D721Med (cell line): ENCODE measurements around the gene RAB13.
A peak's percentile ranks its signal among the peaks of the same experiment; 100 is the strongest.
"Not testable (repeated sequence)": the region's sequence is repeated elsewhere in the genome, so short reads cannot be mapped to it uniquely, and the experiment has no call there.

Experiments
- DNase-seq: peaks from one replicate; pipeline ENCODE4 v3.0.0; 2011; ENCODE audit warnings: low spot score; ENCODE audit not compliant: insufficient read length
- FAIRE-seq: peaks from 2 replicates; lab custom pipeline; 2011; peaks lifted over from hg19 to GRCh38; lab: Jason Lieb, UNC
- TF ChIP-seq, protein P1 (sequence below): IDR thresholded peaks from 2 replicates; pipeline ENCODE4 v1.5.1; 2012; ENCODE audit warnings: mild to moderate bottlenecking, control low read depth; ENCODE audit not compliant: insufficient read depth; ENCODE audit errors: missing control alignments

The RAB13 gene

DNA sequence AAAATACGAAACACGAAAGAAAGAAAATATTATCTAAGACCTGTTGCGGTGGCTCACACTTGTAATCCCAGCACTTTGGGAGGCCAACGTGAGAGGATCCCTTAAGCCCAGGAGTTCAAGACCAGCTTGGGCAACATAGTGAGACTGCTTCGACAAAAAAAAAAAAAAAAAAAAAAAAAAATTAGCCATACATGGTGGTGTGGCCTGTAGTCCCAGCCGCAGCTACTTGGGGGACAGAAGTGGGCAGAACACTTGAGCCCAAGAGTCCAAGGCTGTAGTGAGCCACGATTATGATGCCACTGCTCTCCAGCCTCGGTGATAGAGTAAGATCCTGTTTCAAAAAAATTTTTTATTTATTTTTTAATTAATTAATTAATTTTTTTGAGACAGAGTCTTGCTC, 1.5 kb upstream of the RAB13 start:
- FAIRE-seq (no peak), DNase-seq (no peak)
- TF ChIP-seq, protein P1, sequence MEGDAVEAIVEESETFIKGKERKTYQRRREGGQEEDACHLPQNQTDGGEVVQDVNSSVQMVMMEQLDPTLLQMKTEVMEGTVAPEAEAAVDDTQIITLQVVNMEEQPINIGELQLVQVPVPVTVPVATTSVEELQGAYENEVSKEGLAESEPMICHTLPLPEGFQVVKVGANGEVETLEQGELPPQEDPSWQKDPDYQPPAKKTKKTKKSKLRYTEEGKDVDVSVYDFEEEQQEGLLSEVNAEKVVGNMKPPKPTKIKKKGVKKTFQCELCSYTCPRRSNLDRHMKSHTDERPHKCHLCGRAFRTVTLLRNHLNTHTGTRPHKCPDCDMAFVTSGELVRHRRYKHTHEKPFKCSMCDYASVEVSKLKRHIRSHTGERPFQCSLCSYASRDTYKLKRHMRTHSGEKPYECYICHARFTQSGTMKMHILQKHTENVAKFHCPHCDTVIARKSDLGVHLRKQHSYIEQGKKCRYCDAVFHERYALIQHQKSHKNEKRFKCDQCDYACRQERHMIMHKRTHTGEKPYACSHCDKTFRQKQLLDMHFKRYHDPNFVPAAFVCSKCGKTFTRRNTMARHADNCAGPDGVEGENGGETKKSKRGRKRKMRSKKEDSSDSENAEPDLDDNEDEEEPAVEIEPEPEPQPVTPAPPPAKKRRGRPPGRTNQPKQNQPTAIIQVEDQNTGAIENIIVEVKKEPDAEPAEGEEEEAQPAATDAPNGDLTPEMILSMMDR: no peak

DNA sequence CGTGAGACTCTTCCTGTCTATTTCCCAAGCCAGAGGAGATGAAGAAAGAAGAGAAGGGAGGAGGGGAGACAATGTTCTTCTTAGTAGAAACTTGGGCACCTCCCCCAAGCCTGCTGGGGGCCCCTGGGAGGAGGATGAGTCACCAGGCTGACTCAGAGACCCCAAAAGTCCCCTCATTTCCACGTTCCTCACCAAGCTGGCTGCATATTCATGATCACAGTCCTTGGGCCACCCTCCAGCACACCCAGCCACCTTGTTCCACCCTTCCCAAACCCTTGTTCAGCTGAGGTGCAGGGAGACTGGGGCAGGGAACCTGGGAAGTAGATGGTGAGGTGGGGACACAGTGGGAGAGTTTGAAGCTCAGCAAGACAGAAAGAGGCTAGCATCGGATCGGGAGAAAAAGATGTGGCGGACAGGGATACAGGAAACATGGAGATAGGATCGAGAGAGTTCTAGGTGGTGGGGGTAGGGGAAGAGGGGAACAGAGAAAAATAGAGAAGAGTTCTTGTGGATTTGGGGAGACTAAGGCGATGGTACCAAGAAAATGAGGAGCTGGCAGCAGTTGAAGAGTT, 712 bp downstream of the RAB13 start:
- DNase-seq: no peak
- TF ChIP-seq, protein P1: no peak
- FAIRE-seq: no peak

DNA sequence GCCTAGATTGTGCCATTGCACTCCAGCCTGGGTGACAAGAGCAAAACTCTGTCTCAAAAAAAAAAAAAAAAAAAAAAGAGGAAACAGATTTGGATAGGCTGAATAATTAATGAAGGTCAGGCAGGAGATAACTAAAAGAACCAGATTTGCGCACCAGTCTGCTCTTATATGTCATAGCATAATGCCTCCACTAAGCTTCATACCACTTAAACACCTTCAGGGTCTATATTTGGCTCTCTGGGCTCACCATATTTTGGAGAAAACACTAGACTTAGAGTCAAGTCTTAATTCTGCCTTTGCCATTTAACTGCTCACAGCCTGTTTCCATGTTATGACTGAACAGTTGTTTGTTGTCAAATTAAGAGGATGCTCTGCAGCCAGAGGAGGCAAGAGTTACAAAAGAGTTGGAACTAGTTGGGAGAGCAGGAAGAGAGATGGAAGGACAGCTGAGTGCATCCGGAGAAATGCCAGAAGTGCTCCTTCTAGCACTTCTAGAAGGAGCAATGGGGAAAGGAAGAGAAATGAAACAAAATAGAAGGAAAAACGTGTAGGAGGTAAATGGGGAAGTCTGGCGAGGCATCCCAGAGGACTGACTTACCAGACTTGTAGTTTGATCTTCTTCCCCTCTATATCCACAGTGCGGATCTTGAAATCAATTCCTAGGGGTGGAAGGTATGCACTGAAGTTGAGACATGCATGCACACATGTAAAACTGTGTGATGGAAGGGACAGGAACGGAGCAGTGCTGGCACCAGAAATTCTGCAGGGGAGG, 1.8 kb downstream of the RAB13 start:
- DNase-seq (no peak), FAIRE-seq (no peak)
- TF ChIP-seq, protein P1: no peak

DNA sequence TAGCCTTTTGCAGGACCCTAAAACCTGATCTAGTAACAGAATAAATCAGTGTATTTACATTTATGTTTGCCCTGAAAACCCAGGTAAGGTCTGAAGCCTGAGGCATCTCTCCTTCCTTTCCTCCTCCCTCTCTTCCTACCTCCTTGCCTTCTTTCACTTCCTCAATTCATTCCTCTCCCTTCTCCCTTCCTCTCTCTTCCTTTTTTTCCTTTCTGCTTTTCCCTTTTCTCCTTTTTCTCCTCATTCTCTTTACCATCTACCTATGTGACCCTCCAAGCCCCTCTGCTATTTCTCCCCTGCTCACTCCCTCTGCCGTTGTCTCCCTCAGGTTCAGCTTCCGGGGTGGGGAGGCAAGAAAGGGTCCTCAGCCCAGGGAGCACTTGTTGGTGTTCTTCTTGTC, 4.4 kb downstream of the RAB13 start:
- not testable (repeated sequence) for FAIRE-seq, DNase-seq

DNA sequence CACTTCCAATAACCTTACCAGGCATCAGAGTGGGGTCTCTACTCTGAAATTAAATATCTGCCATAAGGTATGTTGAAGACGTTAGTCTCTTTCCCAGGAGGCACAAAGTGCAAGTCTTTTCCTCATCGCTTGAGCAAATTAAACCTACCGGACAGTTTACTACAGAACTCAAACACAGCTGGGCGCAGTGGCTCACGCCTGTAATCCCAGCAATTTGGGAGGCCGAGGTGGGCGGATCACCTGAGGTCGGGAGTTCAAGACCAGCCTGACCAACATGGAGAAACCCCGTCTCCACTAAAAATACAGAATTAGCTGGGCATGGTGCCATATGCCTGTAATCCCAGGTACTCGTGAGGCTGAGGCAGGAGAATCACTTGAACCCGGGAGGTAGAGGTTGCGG, 7.0 kb downstream of the RAB13 start:
- DNase-seq, FAIRE-seq: not testable (repeated sequence)

DNA sequence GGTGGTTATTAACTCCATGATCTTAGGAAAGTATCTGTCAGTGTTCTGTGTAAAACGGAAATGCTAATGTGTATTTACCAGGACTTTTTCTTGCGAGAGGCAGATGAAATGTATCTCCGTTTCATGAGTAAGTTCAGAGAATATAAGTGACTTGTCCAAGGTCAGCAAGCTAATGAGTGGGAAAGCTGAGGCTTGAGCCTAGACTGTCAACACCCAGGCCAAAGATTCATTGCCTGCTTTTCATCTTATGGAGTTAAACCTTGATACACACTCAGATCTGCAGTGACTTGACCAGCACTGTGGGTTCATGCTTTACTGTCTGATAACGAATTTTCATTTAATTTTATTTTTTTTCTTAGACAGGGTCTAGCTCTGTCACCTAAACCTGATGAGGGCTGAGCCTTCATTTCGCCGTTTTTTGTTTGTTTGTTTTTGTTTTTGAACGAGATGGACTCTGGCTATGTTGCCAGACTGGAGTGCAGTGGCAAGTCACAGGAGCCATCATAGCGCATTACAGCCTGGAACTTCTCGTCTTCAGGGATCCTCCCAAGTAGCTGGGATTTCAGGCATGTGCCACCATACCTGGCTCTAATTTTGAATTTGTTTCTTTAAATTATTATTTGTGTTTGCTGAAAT, 7.7 kb downstream of the RAB13 start:
- TF ChIP-seq, protein P1: no peak
- FAIRE-seq (no peak), DNase-seq (no peak)

DNA sequence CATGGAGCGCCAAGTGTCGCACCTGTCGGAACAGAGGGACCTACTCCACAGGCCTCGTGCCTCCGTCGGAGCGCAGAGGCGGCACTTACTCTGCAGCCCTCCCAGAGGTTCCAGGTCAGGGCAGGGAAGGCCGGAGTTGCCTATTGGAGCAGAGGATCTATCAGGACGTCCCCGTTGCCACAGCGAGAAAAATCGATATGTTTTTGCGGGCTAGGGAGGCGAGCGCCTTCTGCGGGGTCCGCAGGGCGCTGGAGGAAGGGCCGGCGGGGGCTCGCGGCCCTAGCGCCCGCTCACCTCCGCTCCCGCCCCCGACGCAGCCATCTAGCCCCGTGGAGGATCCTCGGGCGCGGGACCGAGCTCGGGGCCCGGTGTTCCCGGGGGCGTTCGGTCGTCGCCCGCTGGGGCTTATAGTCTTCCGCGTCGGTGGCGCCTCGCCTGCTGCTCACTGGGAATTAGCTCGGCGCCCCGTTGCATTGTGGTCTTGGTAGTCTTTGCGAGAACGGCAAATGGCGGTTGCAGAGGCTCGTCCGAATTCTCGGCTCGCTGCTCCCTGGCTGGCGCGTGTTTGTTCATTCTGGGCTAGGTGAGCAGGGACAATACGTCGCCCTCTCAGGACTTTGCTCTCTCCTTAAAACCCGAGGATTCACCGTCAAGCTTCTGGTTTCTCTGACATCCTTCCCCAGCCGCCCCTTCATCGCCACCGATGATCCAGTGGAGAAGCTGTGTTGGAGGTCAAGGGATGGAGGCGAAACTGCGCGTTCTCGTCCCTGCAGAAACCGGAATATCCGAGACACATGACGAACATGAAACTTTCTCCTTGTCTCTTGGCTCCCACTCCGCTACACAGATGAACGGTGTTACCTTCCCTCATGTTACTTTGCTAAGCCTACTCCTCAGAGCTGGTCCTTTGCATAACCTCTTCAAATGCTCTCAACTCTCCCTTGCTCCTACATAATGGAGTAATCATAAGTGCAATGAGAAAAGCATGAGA, 8.6 kb downstream of the RAB13 start, which contains the start of gene JTB:
Gene JTB, minus strand, starts transcription at position 425 of the 991 bp plus-strand sequence. Its CDS starts 422 bp downstream, at position 3.
- DNase-seq (peak; percentile 96), FAIRE-seq (no peak)
- TF ChIP-seq, protein P1: no peak
